SK-N-SH treated with all-trans-retinoic acid at 6 μM for 48 hours (cell line): ENCODE results near the gene VWA5B1.

Source experiments
- CREB5 ChIP-seq: fragments of 250-450 bp; sonication (Bioruptor Pico); IDR thresholded peaks from 2 replicates; pipeline ENCODE4 v1.5.1; 2020; ENCODE audit warnings: low read depth, mild to moderate bottlenecking, moderate library complexity
- ESRRG ChIP-seq: fragments of 250-450 bp; sonication (Bioruptor Pico); IDR thresholded peaks from 2 replicates; pipeline ENCODE4 v1.6.1; 2021; ENCODE audit warnings: mild to moderate bottlenecking
- TOX ChIP-seq: fragments of 250-450 bp; sonication (Bioruptor Pico); IDR thresholded peaks from 2 replicates; pipeline ENCODE4 v1.8.0; 2021; ENCODE audit warnings: mild to moderate bottlenecking, moderate library complexity, borderline replicate concordance
- ZFP30 ChIP-seq: fragments of 450-650 bp; formaldehyde crosslinking; IDR thresholded peaks from 2 replicates; pipeline ENCODE4 v1.5.0; 2022; ENCODE audit warnings: mild to moderate bottlenecking, moderate library complexity
- TF ChIP-seq, protein P1 (sequence below): fragments of 250-450 bp; sonication (Bioruptor Pico); IDR thresholded peaks from 2 replicates; pipeline ENCODE4 v1.8.0; 2020; ENCODE audit warnings: mild to moderate bottlenecking, moderate library complexity, borderline replicate concordance

DNA sequence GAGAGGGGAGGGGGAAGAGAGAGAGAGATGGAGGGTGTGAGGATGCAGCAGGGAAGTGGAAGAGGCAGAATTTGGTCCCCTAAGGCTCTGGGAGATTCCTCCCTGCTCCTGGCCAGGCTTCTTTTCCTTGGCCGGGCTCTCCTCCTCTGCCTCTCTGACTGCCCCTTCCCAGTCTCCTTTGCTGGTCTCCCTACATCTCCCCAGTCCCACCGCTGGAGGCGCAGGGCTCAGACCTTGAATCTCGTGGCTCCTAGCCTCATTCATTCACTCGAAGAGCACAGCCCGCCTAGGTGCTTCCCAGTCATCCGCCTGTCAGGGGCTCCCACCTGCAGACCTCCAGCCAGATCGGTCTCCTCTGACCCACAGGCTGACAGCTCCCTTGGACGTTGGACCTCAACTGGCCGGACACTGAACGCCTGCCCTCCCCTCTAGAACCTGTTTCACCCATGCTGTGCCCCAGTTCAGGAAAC, 76.5 kb downstream of the VWA5B1 start:
- TF ChIP-seq ZFP30 (CRISPR knock-in tag), result no peak
- TF ChIP-seq, protein P1, sequence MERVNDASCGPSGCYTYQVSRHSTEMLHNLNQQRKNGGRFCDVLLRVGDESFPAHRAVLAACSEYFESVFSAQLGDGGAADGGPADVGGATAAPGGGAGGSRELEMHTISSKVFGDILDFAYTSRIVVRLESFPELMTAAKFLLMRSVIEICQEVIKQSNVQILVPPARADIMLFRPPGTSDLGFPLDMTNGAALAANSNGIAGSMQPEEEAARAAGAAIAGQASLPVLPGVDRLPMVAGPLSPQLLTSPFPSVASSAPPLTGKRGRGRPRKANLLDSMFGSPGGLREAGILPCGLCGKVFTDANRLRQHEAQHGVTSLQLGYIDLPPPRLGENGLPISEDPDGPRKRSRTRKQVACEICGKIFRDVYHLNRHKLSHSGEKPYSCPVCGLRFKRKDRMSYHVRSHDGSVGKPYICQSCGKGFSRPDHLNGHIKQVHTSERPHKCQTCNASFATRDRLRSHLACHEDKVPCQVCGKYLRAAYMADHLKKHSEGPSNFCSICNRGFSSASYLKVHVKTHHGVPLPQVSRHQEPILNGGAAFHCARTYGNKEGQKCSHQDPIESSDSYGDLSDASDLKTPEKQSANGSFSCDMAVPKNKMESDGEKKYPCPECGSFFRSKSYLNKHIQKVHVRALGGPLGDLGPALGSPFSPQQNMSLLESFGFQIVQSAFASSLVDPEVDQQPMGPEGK (CRISPR knock-in tag), result no peak
- no peak for TF ChIP-seq CREB5 (CRISPR knock-in tag)
- no peak for TF ChIP-seq ESRRG (CRISPR knock-in tag)
- no peak for TF ChIP-seq TOX (CRISPR knock-in tag)
